Uterus (tissue), 2 donors: Measurements from ENCODE around the gene MUC5AC.
"Not testable (repeated sequence)": the region's sequence is repeated elsewhere in the genome, so short reads cannot be mapped to it uniquely, and the experiment has no call there.

ENCODE experiments used
- POLR2A ChIP-seq, 2 donors: fragments of 450-650 bp; IDR thresholded peaks; one replicate each; pipeline ENCODE4 v1.6.1; 2016; ENCODE audit warnings: antibody characterized with exemption in 2 of 2, mild to moderate bottlenecking in 1 of 2, moderate library complexity in 1 of 2
- TF ChIP-seq, protein P1 (sequence below), 4 experiments: fragments of 200-600 bp in 2 of 4; fragments of 450-650 bp in 2 of 4; sonication (generic) in 2 of 4; IDR thresholded peaks; one replicate each; pipeline ENCODE4 v1.5.1; 2016 to 2019; ENCODE audit warnings: antibody characterized with exemption in 4 of 4, mild to moderate bottlenecking in 2 of 4, moderate library complexity in 1 of 4

DNA sequence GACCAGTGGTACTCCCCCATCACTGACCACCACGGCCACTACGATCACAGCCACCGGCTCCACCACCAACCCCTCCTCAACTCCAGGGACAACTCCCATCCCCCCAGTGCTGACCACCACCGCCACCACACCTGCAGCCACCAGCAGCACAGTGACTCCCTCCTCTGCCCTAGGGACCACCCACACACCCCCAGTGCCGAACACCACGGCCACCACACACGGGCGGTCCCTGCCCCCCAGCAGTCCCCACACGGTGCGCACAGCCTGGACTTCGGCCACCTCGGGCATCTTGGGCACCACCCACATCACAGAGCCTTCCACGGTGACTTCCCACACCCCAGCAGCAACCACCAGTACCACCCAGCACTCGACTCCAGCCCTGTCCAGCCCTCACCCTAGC, 89.3 kb downstream of the MUC5AC start:
- TF ChIP-seq, protein P1, sequence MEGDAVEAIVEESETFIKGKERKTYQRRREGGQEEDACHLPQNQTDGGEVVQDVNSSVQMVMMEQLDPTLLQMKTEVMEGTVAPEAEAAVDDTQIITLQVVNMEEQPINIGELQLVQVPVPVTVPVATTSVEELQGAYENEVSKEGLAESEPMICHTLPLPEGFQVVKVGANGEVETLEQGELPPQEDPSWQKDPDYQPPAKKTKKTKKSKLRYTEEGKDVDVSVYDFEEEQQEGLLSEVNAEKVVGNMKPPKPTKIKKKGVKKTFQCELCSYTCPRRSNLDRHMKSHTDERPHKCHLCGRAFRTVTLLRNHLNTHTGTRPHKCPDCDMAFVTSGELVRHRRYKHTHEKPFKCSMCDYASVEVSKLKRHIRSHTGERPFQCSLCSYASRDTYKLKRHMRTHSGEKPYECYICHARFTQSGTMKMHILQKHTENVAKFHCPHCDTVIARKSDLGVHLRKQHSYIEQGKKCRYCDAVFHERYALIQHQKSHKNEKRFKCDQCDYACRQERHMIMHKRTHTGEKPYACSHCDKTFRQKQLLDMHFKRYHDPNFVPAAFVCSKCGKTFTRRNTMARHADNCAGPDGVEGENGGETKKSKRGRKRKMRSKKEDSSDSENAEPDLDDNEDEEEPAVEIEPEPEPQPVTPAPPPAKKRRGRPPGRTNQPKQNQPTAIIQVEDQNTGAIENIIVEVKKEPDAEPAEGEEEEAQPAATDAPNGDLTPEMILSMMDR (IDR thresholded peaks at IDR 0.05), result not testable (repeated sequence)
- TF ChIP-seq POLR2A (IDR thresholded peaks at IDR 0.05), result not testable (repeated sequence)
